Measurements from ENCODE around the gene MTUS2.

DNA sequence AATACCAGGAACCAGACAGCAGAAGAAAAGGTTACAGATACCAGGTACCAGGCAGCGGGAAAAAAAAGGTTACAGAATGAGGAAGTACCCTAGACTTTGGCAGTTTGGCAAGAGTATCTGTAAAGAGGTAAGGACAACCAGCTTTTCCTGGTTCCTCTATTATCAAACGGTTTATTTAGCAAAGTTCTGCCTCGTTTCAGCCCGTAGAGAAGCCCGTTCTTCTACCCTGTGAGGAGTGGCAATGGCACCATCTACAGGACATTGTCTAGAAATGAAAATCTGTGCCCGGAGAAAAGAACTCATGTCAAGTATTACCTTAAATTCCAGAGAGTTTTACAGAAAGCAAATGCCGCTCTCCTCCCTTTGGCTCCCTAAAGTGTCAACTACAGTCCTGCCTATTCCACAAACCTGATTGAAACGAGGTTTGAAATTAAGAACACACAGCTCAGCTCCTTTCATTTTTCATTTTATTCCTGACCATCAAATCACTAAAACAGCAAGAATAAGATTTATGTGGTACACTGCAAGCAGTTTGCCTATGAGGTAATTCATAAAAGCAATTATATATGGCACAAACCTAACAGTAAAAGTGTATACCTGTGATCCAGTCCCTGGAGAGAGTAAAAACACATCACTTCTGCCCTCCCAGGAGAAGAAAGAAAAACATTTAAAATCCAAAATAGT lies 549.1 kb downstream of the MTUS2 start:
- no peak for TF ChIP-seq BHLHE40 (IDR thresholded peaks at IDR 0.05; ENCODE audit: borderline replicate concordance)
- TF ChIP-seq SUZ12 (IDR thresholded peaks at IDR 0.05) = no peak
- TF ChIP-seq HDGF (IDR thresholded peaks at IDR 0.05; ENCODE audit: borderline replicate concordance) = no peak

Measured in HEK293T (cell line).